K562 (cell line): ENCODE results near the gene SLC5A5. TPM values are rescaled to one million over a fixed set of nuclear protein-coding genes. Genes with fewer than 3 reads are reported as not detected.

Experiments
- ATAC-seq: fragments of 200-7000 bp; cut with Tn5 transposase; 3 replicates; pipeline ENCODE4 v1.9.1; 2020; ENCODE audit warnings: moderate library complexity
- BruUV-seq: library from RNA; stranded (reverse); fragments of 400-500 nt; replicated peaks from 2 replicates; lab custom pipeline; 2021; lab: Mats Ljungman, UMichigan
- CTCF ChIA-PET: fragments of 300-600 bp; formaldehyde crosslinking; extraction: SDS; loops from one replicate; lab custom pipeline; 2021; ENCODE audit warnings: low intra/inter-chr PET ratio; lab: Yijun Ruan, JAX
- POLR2A ChIA-PET: fragments of 300-600, 350-650 bp; sonication (Branson Sonifier 250); formaldehyde crosslinking; extraction: SDS; loops from one replicate; lab custom pipeline; 2021; ENCODE audit warnings: antibody characterized with exemption, inconsistent platforms; lab: Yijun Ruan, JAX
- DNase-seq, 4 experiments: peaks; one replicate each; pipeline versions ENCODE4 v3.0.0 to v3.0.0-alpha.2; 2011 to 2018; ENCODE audit warnings: low spot score in 3 of 4, mixed read lengths in 3 of 4; ENCODE audit errors: extremely low read depth in 1 of 4
- FAIRE-seq: peaks from 2 replicates; lab custom pipeline; 2011; peaks lifted over from hg19 to GRCh38; lab: Jason Lieb, UNC
- H2AFZ ChIP-seq: 2 replicates; pipeline ENCODE4 v1.6.0; 2011; ENCODE audit warnings: low read depth, low read length, control low read depth, inconsistent platforms
- H3K27ac ChIP-seq: fragments of 200-600 bp; 3 replicates; pipeline ENCODE4 v1.8.0; 2011; ENCODE audit warnings: low read depth, mild to moderate bottlenecking, control low read depth, inconsistent platforms, low read length, moderate library complexity, mixed read lengths; ENCODE audit errors: extremely low read depth
- H3K27me3 ChIP-seq, 2 experiments: fragments of 300-600 bp in 1 of 2; 2 replicates in 1 of 2; 3 replicates in 1 of 2; pipeline versions ENCODE4 v1.6.0 to v1.8.0; 2011; ENCODE audit warnings: inconsistent platforms in 2 of 2, low read length in 2 of 2, mild to moderate bottlenecking in 1 of 2, mixed read lengths in 1 of 2, moderate library complexity in 1 of 2; ENCODE audit not compliant: control insufficient read depth in 2 of 2, insufficient read depth in 2 of 2
- H3K36me3 ChIP-seq: fragments of 300-600 bp; 3 replicates; pipeline ENCODE4 v1.8.0; 2011; ENCODE audit warnings: mild to moderate bottlenecking, low read length, inconsistent platforms; ENCODE audit not compliant: control insufficient read depth, insufficient read depth
- H3K4me1 ChIP-seq, 2 experiments: fragments of 200-600 bp in 1 of 2; replicated peaks in 1 of 2; 2 replicates in 1 of 2; 3 replicates in 1 of 2; pipeline versions ENCODE4 v1.5.1 to v1.8.0; 2011; ENCODE audit warnings: inconsistent platforms in 2 of 2, low read length in 2 of 2, mild to moderate bottlenecking in 1 of 2, mixed read lengths in 1 of 2, moderate library complexity in 1 of 2; ENCODE audit not compliant: control insufficient read depth in 2 of 2, insufficient read depth in 2 of 2
- H3K4me2 ChIP-seq: 2 replicates; pipeline ENCODE4 v1.6.1; 2011; ENCODE audit warnings: low read length, control low read depth, inconsistent platforms, mixed read lengths; ENCODE audit not compliant: insufficient read depth
- H3K4me3 ChIP-seq: fragments of 200-600 bp; sonication (generic), shearing (Covaris generic); 2 replicates; pipeline ENCODE4 v1.5.1; 2016; ENCODE audit warnings: control low read depth, inconsistent platforms
- H3K79me2 ChIP-seq: fragments of 200-600 bp; 3 replicates; pipeline ENCODE4 v1.8.0; 2011; ENCODE audit warnings: low read length, inconsistent platforms; ENCODE audit not compliant: control insufficient read depth, insufficient read depth
- H3K9ac ChIP-seq, 2 experiments: 2 replicates each; pipeline versions ENCODE4 v1.6.0 to v1.6.1; 2011; ENCODE audit warnings: low read depth in 2 of 2, low read length in 2 of 2, control low read depth in 1 of 2, inconsistent platforms in 1 of 2, mild to moderate bottlenecking in 1 of 2, mixed read lengths in 1 of 2; ENCODE audit not compliant: insufficient read depth in 1 of 2
- H3K9me1 ChIP-seq: one replicate; pipeline ENCODE4 v1.6.0; 2011; ENCODE audit warnings: inconsistent platforms, mild to moderate bottlenecking, low read length, moderate library complexity; ENCODE audit not compliant: control insufficient read depth, insufficient read depth
- H3K9me3 ChIP-seq: replicated peaks from 2 replicates; pipeline ENCODE4 v1.5.1; 2011; ENCODE audit warnings: low read depth, low read length, inconsistent platforms; ENCODE audit not compliant: control insufficient read depth, insufficient read depth
- H4K20me1 ChIP-seq: replicated peaks from 2 replicates; pipeline ENCODE4 v1.6.1; 2011; ENCODE audit warnings: low read length, inconsistent platforms, mixed read lengths; ENCODE audit not compliant: control insufficient read depth, insufficient read depth
- KAT7 ChIP-seq: sonication (generic); formaldehyde crosslinking; IDR thresholded peaks from 2 replicates; pipeline ENCODE4 v1.8.0; 2022; ENCODE audit warnings: missing genetic modification reagents, mild to moderate bottlenecking, borderline replicate concordance
- KLF10 ChIP-seq: fragments of 250-450 bp; sonication (Bioruptor Pico); IDR thresholded peaks from 2 replicates; pipeline ENCODE4 v1.6.1; 2021; ENCODE audit warnings: matching md5 sums
- LCOR ChIP-seq: sonication (generic); formaldehyde crosslinking; IDR thresholded peaks from 2 replicates; pipeline ENCODE4 v1.8.0; 2022; ENCODE audit warnings: mild to moderate bottlenecking, missing genetic modification reagents
- PML ChIP-seq: IDR thresholded peaks from 2 replicates; pipeline ENCODE4 v1.6.1; 2012; ENCODE audit warnings: low read length, inconsistent platforms
- POLR2A ChIP-seq: fragments of 450-650 bp; conservative IDR thresholded peaks from 2 replicates; pipeline ENCODE4 v1.6.1; 2016
- POLR2AphosphoS5 ChIP-seq: IDR thresholded peaks from 2 replicates; pipeline ENCODE4 v1.6.1; 2011; ENCODE audit warnings: mild to moderate bottlenecking, low read depth, low read length, moderate library complexity; ENCODE audit not compliant: control insufficient read depth, insufficient read depth
- RBFOX2 ChIP-seq: fragments of 200-400 bp; formaldehyde crosslinking; IDR thresholded peaks from 2 replicates; pipeline ENCODE4 v1.6.1; 2017; ENCODE audit warnings: low read depth, mild to moderate bottlenecking, low read length, moderate library complexity
- ZBTB1 ChIP-seq: sonication (generic); formaldehyde crosslinking; IDR thresholded peaks from 2 replicates; pipeline ENCODE4 v1.8.1; 2023; ENCODE audit warnings: missing genetic modification reagents, low read depth, mild to moderate bottlenecking, borderline replicate concordance
- ZFP1 ChIP-seq: fragments of 450-650 bp; formaldehyde crosslinking; IDR thresholded peaks from 2 replicates; pipeline ENCODE4 v1.4.0; 2020; ENCODE audit warnings: mild to moderate bottlenecking, mixed read lengths
- WGBS: fragments of 100-300 bp; shearing (Covaris generic); methylation state at CpG from one replicate; pipeline ENCODE4 v1.1.6; 2016; ENCODE audit warnings: low coverage, mixed read lengths; ENCODE audit not compliant: insufficient coverage; ENCODE audit errors: missing lambda C conversion rate; 5-methylcytosine and 5-hydroxymethylcytosine counted together
- in situ Hi-C: fragments of 300-500 bp; cut with MboI; formaldehyde crosslinking; loops from 4 replicates; pipeline ENCODE4 v1.15.0; 2018; ENCODE audit warnings: inconsistent platforms, mixed read lengths
- intact Hi-C: fragments of 100-400 bp; cut with micrococcal nuclease; formaldehyde crosslinking; loops from 2 replicates; pipeline ENCODE4 v1.14.2; 2022
- polyA plus RNA-seq, 8 experiments: library from polyadenylated mRNA; depleted of rRNA in 4 of 8; stranded (reverse) in 5 of 8; unstranded in 3 of 8; fragments of >200 nt; fragmentation: Nextera tagmentation in 2 of 8; fragmentation: Illumina TruSeq in 1 of 8; extraction: Ambion mirVana in 2 of 8; extraction: Trizol in 1 of 8; gene quantifications; 2 replicates each; pipeline versions ENCODE4 v1.2.1 to v1.2.3, GENCODE V29; 2011 to 2014; ENCODE audit warnings: inconsistent platforms in 1 of 8, missing spikeins in 1 of 8
- total RNA-seq, 7 experiments: library from RNA; depleted of rRNA in 6 of 7; stranded (reverse); fragments of >200 nt in 6 of 7; fragmentation: Illumina TruSeq in 2 of 7; extraction: Trizol in 2 of 7; gene quantifications; 2 replicates each; pipeline versions ENCODE4 v1.2.1 to v1.2.3, GENCODE V29; 2011 to 2021; ENCODE audit warnings: low replicate concordance in 1 of 7
- TF ChIP-seq, protein P1 (sequence below): fragments of 200-600 bp; sonication (generic); IDR thresholded peaks from one replicate; pipeline ENCODE4 v1.6.1; 2012; ENCODE audit warnings: mild to moderate bottlenecking, low read depth, low read length, inconsistent platforms

The SLC5A5 gene
- total and polyA plus RNA-seq, 9 of the 15 experiments (the other 6 are each of a cell fraction or from before 2014, with no cell fraction given): 0.10 to 0.73 (median 0.23) TPM

DNA sequence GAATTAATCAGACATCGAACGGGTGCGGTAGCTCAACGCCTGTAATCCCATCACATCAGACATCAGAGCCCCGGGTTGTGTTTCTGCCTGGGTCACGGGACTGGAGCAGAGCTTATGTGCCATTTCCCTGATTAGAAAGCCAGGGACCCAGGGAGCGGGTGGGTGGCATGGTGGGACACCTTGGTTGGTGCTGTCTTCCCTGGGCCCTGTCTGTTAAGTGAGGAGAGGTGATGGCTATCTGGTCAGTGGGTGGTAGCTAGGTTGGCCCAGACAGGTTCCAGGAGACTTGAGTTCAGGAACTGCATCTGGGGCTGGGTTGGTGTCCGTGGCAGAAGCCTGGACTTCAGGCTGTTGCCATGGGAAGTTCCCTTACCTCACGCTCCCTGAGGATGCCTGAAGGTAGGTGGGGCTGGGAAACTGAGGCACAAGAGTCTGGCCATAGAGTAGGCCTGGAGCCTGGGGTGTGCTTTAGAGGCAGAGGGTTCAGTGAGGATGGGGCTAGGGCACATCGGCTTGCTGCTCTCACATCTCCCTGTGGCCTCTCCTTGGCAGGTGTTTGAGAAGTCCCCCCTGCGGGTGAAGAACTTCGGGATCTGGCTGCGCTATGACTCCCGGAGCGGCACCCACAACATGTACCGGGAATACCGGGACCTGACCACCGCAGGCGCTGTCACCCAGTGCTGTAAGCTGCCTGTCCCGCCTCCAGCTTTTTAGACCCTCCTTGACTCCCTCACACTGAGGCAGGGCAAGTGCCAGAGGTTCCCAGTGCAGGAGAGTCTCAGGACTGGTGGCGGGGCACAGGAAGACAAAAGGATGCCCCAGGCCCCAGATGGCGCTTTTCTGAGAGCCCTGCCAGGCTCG is 10.0 kb upstream of the SLC5A5 start:
- FAIRE-seq (no peak), DNase-seq (peak in 2 of 4 experiments; percentile 31 to 37), ATAC-seq (no peak)
- Histone ChIP-seq H3K9me3 (no peaks in the 10 kb centered on the region), H2AFZ (no peak overlapping the region), H3K27ac (peak overlapping the region; percentile 91), H3K4me3 (peak overlapping the region; percentile 82), H3K4me2 (peak overlapping the region; percentile 100), H3K36me3 (peaks cover 48% of the 10 kb centered on the region), H3K27me3 (no peaks in the 10 kb centered on the region), H3K4me1 (peaks cover 18 to 47% of the 10 kb centered on the region in 2 experiments; a peak in 4 of 5 replicates), H3K9me1 (peaks cover 3% of the 10 kb centered on the region), H4K20me1 (peaks cover 51% of the 10 kb centered on the region), H3K79me2 (peaks cover 43% of the 10 kb centered on the region), H3K9ac (peak overlapping the region; percentile 99)
- no TSS peak for BruUV-seq
- intact Hi-C loops: loop anchor here (10.0 kb wide), 1 partner anchor 193 kb away; no protein-coding TSS in a partner anchor
- WGBS: 45% methylated on average over 12 of the region's 23 CpGs
- in situ Hi-C loops: no loop called here
- POLR2A ChIA-PET: interaction anchor here (0.7 to 4.0 kb wide), 10 partner anchors 9 to 1575 kb away, joined by 3 to 51 read pairs (median 4); partner anchors contain the start of genes CCDC124 and SLC5A5
- CTCF ChIA-PET: no interaction called here
- TF ChIP-seq ZBTB1 (CRISPR knock-in tag) (no peak), LCOR (CRISPR knock-in tag) (0 out of 2 replicates have a peak, but pooled peaks have one; percentile 21), POLR2AphosphoS5 (peak; percentile 42; the same call in 1 of the 2 replicates), KLF10 (CRISPR knock-in tag) (no peak), POLR2A (peak; percentile 51), PML (0 out of 2 replicates have a peak, but pooled peaks have one; percentile 30), RBFOX2 (peak; percentile 79), KAT7 (CRISPR knock-in tag) (no peak), ZFP1 (no peak)
- TF ChIP-seq, protein P1, sequence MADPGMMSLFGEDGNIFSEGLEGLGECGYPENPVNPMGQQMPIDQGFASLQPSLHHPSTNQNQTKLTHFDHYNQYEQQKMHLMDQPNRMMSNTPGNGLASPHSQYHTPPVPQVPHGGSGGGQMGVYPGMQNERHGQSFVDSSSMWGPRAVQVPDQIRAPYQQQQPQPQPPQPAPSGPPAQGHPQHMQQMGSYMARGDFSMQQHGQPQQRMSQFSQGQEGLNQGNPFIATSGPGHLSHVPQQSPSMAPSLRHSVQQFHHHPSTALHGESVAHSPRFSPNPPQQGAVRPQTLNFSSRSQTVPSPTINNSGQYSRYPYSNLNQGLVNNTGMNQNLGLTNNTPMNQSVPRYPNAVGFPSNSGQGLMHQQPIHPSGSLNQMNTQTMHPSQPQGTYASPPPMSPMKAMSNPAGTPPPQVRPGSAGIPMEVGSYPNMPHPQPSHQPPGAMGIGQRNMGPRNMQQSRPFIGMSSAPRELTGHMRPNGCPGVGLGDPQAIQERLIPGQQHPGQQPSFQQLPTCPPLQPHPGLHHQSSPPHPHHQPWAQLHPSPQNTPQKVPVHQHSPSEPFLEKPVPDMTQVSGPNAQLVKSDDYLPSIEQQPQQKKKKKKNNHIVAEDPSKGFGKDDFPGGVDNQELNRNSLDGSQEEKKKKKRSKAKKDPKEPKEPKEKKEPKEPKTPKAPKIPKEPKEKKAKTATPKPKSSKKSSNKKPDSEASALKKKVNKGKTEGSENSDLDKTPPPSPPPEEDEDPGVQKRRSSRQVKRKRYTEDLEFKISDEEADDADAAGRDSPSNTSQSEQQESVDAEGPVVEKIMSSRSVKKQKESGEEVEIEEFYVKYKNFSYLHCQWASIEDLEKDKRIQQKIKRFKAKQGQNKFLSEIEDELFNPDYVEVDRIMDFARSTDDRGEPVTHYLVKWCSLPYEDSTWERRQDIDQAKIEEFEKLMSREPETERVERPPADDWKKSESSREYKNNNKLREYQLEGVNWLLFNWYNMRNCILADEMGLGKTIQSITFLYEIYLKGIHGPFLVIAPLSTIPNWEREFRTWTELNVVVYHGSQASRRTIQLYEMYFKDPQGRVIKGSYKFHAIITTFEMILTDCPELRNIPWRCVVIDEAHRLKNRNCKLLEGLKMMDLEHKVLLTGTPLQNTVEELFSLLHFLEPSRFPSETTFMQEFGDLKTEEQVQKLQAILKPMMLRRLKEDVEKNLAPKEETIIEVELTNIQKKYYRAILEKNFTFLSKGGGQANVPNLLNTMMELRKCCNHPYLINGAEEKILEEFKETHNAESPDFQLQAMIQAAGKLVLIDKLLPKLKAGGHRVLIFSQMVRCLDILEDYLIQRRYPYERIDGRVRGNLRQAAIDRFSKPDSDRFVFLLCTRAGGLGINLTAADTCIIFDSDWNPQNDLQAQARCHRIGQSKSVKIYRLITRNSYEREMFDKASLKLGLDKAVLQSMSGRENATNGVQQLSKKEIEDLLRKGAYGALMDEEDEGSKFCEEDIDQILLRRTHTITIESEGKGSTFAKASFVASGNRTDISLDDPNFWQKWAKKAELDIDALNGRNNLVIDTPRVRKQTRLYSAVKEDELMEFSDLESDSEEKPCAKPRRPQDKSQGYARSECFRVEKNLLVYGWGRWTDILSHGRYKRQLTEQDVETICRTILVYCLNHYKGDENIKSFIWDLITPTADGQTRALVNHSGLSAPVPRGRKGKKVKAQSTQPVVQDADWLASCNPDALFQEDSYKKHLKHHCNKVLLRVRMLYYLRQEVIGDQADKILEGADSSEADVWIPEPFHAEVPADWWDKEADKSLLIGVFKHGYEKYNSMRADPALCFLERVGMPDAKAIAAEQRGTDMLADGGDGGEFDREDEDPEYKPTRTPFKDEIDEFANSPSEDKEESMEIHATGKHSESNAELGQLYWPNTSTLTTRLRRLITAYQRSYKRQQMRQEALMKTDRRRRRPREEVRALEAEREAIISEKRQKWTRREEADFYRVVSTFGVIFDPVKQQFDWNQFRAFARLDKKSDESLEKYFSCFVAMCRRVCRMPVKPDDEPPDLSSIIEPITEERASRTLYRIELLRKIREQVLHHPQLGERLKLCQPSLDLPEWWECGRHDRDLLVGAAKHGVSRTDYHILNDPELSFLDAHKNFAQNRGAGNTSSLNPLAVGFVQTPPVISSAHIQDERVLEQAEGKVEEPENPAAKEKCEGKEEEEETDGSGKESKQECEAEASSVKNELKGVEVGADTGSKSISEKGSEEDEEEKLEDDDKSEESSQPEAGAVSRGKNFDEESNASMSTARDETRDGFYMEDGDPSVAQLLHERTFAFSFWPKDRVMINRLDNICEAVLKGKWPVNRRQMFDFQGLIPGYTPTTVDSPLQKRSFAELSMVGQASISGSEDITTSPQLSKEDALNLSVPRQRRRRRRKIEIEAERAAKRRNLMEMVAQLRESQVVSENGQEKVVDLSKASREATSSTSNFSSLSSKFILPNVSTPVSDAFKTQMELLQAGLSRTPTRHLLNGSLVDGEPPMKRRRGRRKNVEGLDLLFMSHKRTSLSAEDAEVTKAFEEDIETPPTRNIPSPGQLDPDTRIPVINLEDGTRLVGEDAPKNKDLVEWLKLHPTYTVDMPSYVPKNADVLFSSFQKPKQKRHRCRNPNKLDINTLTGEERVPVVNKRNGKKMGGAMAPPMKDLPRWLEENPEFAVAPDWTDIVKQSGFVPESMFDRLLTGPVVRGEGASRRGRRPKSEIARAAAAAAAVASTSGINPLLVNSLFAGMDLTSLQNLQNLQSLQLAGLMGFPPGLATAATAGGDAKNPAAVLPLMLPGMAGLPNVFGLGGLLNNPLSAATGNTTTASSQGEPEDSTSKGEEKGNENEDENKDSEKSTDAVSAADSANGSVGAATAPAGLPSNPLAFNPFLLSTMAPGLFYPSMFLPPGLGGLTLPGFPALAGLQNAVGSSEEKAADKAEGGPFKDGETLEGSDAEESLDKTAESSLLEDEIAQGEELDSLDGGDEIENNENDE: peak; percentile 63
